GM12878 (cell line): ENCODE results near the gene TNRC6C. TPM values are rescaled to one million over a fixed set of nuclear protein-coding genes. Genes with fewer than 3 reads are reported as not detected.
A peak's percentile ranks its signal among the peaks of the same experiment; 100 is the strongest.

Experiments used
- ATAC-seq: fragments of 200-7000 bp; cut with Tn5 transposase; 3 replicates; pipeline ENCODE4 v1.9.1; 2020; ENCODE audit warnings: mild to moderate bottlenecking, moderate library complexity
- BruUV-seq: library from RNA; stranded (reverse); fragments of 400-500 nt; replicated peaks from 2 replicates; lab custom pipeline; 2021; lab: Mats Ljungman, UMichigan
- CTCF ChIA-PET: fragments of 300-600 bp; sonication (Branson Sonifier 250); formaldehyde crosslinking; extraction: SDS; loops from one replicate; lab custom pipeline; 2021; ENCODE audit warnings: inconsistent platforms; lab: Yijun Ruan, JAX
- POLR2A ChIA-PET: fragments of 350-600 bp; formaldehyde crosslinking; extraction: SDS; loops from one replicate; lab custom pipeline; 2021; ENCODE audit warnings: inconsistent platforms; lab: Charles Lee
- RAD21 ChIA-PET: fragments of 300-600 bp; sonication (Branson Sonifier 250); formaldehyde crosslinking; loops from one replicate; lab custom pipeline; 2023; ENCODE audit warnings: antibody characterized with exemption; ENCODE audit not compliant: unreplicated experiment; lab: Charles Lee
- SMC1A ChIA-PET: fragments of 300-600 bp; sonication (Branson Sonifier 250); formaldehyde crosslinking; loops from one replicate; lab custom pipeline; 2023; ENCODE audit not compliant: unreplicated experiment, uncharacterized antibody; lab: Charles Lee
- DNase-seq: peaks from one replicate; pipeline ENCODE4 v3.0.0-alpha.2; 2011; ENCODE audit warnings: low read depth, low spot score
- FAIRE-seq: peaks from 3 replicates; lab custom pipeline; 2011; peaks lifted over from hg19 to GRCh38; lab: Jason Lieb, UNC
- H2AFZ ChIP-seq: 2 replicates; pipeline ENCODE4 v1.6.0; 2011; ENCODE audit warnings: low read depth, low read length, control low read depth; ENCODE audit not compliant: control insufficient read depth
- H3K27ac ChIP-seq: 2 replicates; pipeline ENCODE4 v1.5.1; 2011; ENCODE audit warnings: control low read depth; ENCODE audit not compliant: control insufficient read depth, insufficient read depth
- H3K27me3 ChIP-seq, 2 experiments: replicated peaks in 1 of 2; 2 replicates each; pipeline versions ENCODE4 v1.6.0 to v1.6.1; 2011; ENCODE audit warnings: low read length in 1 of 2; ENCODE audit not compliant: control insufficient read depth in 2 of 2, insufficient read depth in 2 of 2
- H3K36me3 ChIP-seq, 2 experiments: 2 replicates each; pipeline ENCODE4 v1.5.1; 2011; ENCODE audit warnings: low read length in 1 of 2; ENCODE audit not compliant: control insufficient read depth in 2 of 2, insufficient read depth in 2 of 2
- H3K4me1 ChIP-seq: 2 replicates; pipeline ENCODE4 v1.6.1; 2011; ENCODE audit warnings: mild to moderate bottlenecking, low read length, moderate library complexity, mixed read lengths; ENCODE audit not compliant: control insufficient read depth, insufficient read depth
- H3K4me2 ChIP-seq: 2 replicates; pipeline ENCODE4 v1.6.0; 2011; ENCODE audit warnings: control low read depth; ENCODE audit not compliant: control insufficient read depth, insufficient read depth
- H3K4me3 ChIP-seq: fragments of 200-600 bp; sonication (generic); 2 replicates; pipeline ENCODE4 v1.5.1; 2016
- H3K79me2 ChIP-seq: 2 replicates; pipeline ENCODE4 v1.6.0; 2011; ENCODE audit warnings: low read length; ENCODE audit not compliant: control insufficient read depth, insufficient read depth
- H3K9ac ChIP-seq: 2 replicates; pipeline ENCODE4 v1.8.0; 2011; ENCODE audit warnings: low read length, control low read depth, mixed read lengths; ENCODE audit not compliant: control insufficient read depth, insufficient read depth
- H3K9me3 ChIP-seq: replicated peaks from 3 replicates; pipeline ENCODE4 v1.5.1; 2011; ENCODE audit warnings: mild to moderate bottlenecking, low read length; ENCODE audit not compliant: control insufficient read depth, insufficient read depth
- H4K20me1 ChIP-seq: 2 replicates; pipeline ENCODE4 v1.6.0; 2011; ENCODE audit not compliant: control insufficient read depth, insufficient read depth
- BACH1 ChIP-seq: fragments of 450-650 bp; IDR thresholded peaks from 2 replicates; pipeline ENCODE4 v1.6.1; 2017; ENCODE audit warnings: mild to moderate bottlenecking, borderline replicate concordance
- CBX3 ChIP-seq: fragments of 200-600 bp; sonication (generic); IDR thresholded peaks from 2 replicates; pipeline ENCODE4 v1.6.1; 2016; ENCODE audit warnings: low read depth, borderline replicate concordance
- CREM ChIP-seq: IDR thresholded peaks from 2 replicates; pipeline ENCODE4 v1.6.1; 2014; ENCODE audit warnings: antibody characterized with exemption, low read depth
- KDM1A ChIP-seq: fragments of 200-600 bp; sonication (generic); IDR thresholded peaks from 2 replicates; pipeline ENCODE4 v1.6.1; 2016; ENCODE audit warnings: borderline replicate concordance
- LARP7 ChIP-seq: fragments of 450-650 bp; IDR thresholded peaks from 2 replicates; pipeline ENCODE4 v1.6.1; 2017; ENCODE audit warnings: mild to moderate bottlenecking
- MTA2 ChIP-seq: fragments of 450-650 bp; IDR thresholded peaks from 2 replicates; pipeline ENCODE4 v1.6.1; 2016; ENCODE audit warnings: low read depth, mild to moderate bottlenecking, moderate library complexity
- ZBTB33 ChIP-seq: fragments of 450-650 bp; IDR thresholded peaks from 2 replicates; pipeline ENCODE4 v1.6.1; 2017; ENCODE audit warnings: mild to moderate bottlenecking
- ZNF687 ChIP-seq: fragments of 450-650 bp; IDR thresholded peaks from 2 replicates; pipeline ENCODE4 v1.6.1; 2017; ENCODE audit warnings: mild to moderate bottlenecking, moderate library complexity
- WGBS: methylation state at CpG from one replicate; pipeline ENCODE4 v1.1.6; 2016; ENCODE audit warnings: low lambda C conversion rate; ENCODE audit not compliant: insufficient replicate concordance, insufficient coverage; ENCODE audit errors: missing lambda C conversion rate; 5-methylcytosine and 5-hydroxymethylcytosine counted together
- in situ Hi-C: fragments of 300-500 bp; cut with MboI; formaldehyde crosslinking; loops from 9 replicates; pipeline ENCODE4 v1.14.3; 2018; ENCODE audit warnings: mixed read lengths
- intact Hi-C: fragments of 100-400 bp; cut with micrococcal nuclease; formaldehyde crosslinking; loops from one replicate; pipeline ENCODE4 v1.14.2; 2022; ENCODE audit not compliant: unreplicated experiment
- polyA plus RNA-seq, 11 experiments: library from polyadenylated mRNA; depleted of rRNA in 4 of 11; unstranded in 6 of 11; stranded (reverse) in 5 of 11; fragments of >200 nt; fragmentation: Nextera tagmentation in 4 of 11; fragmentation: Illumina TruSeq in 1 of 11; extraction: Ambion mirVana in 4 of 11; extraction: Trizol in 1 of 11; gene quantifications; 1 replicate in 1 of 11; 2 replicates in 10 of 11; pipeline versions ENCODE4 v1.2.1 to v1.2.3, GENCODE V29; 2011 to 2016; ENCODE audit warnings: inconsistent platforms in 2 of 11, missing spikeins in 2 of 11, low read depth in 1 of 11
- total RNA-seq, 4 experiments: library from RNA; depleted of rRNA in 3 of 4; stranded (reverse); fragments of >200 nt in 3 of 4; fragmentation: Illumina TruSeq in 1 of 4; extraction: Trizol in 1 of 4; gene quantifications; 2 replicates each; pipeline versions ENCODE4 v1.2.1 to v1.2.3, GENCODE V29; 2013 to 2021
- TF ChIP-seq, protein P1 (sequence below): IDR thresholded peaks from 2 replicates; pipeline ENCODE4 v1.6.1; 2011; ENCODE audit warnings: borderline replicate concordance, low read depth, mild to moderate bottlenecking, moderate library complexity, mixed read lengths, low read length; ENCODE audit not compliant: insufficient read depth; ENCODE audit errors: extremely low read length

The TNRC6C gene
- total and polyA plus RNA-seq, 10 of the 15 experiments (the other 5 are each of a cell fraction or from before 2014, with no cell fraction given) = 0.40 to 6.1 (median 0.96) TPM

DNA sequence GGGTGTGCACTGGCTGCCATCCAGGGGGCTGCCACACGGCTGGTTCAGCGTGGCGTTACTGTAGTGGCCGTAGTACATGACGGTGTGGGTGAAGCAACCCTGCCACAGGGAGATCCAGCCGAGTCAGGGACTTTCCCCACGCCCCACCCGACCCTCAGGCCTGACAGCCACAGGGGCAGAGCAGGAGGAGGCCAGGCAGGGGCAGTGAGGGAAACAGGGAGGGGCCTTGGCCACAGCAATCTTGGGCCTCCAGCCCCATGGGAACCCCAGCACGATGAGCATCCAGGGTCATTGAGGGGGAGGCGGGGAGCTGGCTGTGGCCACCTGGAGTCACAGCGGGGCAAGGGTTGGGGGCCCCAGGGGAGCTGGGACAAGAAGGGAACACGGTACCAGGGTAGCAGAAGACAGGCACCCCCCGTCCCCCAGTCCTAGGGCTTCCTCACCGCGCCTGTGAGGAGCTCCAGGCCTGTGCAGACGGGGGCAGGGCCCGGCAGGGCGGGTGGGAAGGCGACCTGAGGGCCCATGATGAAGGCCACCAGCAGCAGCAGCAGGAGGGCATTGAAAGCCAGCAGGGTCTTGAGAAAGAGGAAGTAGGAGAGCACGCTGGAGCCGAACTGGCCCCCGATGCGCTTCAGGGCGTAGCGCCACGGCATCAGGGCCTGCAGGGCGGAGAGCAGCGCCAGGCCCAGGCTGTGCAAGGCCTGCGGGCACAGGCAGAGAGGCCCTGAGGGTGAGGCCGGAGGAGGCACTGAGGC, 165.8 kb downstream of the TNRC6C start (continued):
- TF ChIP-seq, protein P1, sequence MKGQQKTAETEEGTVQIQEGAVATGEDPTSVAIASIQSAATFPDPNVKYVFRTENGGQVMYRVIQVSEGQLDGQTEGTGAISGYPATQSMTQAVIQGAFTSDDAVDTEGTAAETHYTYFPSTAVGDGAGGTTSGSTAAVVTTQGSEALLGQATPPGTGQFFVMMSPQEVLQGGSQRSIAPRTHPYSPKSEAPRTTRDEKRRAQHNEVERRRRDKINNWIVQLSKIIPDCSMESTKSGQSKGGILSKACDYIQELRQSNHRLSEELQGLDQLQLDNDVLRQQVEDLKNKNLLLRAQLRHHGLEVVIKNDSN = no peak
- TF ChIP-seq ZNF687 (peak; percentile 96), BACH1 (peak; percentile 35; the same call in 1 of the 2 replicates), LARP7 (peak; percentile 72), CREM (0 out of 2 replicates have a peak, but pooled peaks have one; percentile 12)

- DNase-seq = no peak
- peak; percentile 1 for ATAC-seq
- H4K20me1 ChIP-seq = no peaks in the 10 kb centered on the region
- H3K9ac ChIP-seq = peak overlapping the region; percentile 93
- intact Hi-C loops (no loop called here), in situ Hi-C loops (no loop called here)
- H3K4me3 ChIP-seq = peak overlapping the region; percentile 94
- H3K4me2 ChIP-seq = peak overlapping the region; percentile 100
- ChIA-PET CTCF (interaction anchor here (0.6 to 12.7 kb wide), 7 partner anchors 11 to 126 kb away, joined by 3 to 100 read pairs (median 5); no protein-coding TSS in a partner anchor), POLR2A (interaction anchor here (0.6 to 8.0 kb wide), 12 partner anchors 9 to 131 kb away, joined by 3 to 85 read pairs (median 5); partner anchors contain the start of gene SYNGR2), RAD21 (interaction anchor here (0.5 to 3.9 kb wide), 14 partner anchors 9 to 105 kb away, joined by 3 to 29 read pairs (median 5); no protein-coding TSS in a partner anchor), SMC1A (interaction anchor here (1.0 to 2.4 kb wide), 9 partner anchors 10 to 127 kb away, joined by 3 to 14 read pairs (median 5); no protein-coding TSS in a partner anchor)
- H3K4me1 ChIP-seq = peaks cover 69% of the 10 kb centered on the region
- H3K9me3 ChIP-seq = no peaks in the 10 kb centered on the region
- peak overlapping the region; percentile 95 for H3K27ac ChIP-seq
- H2AFZ ChIP-seq = no peak overlapping the region
- peaks cover 89% of the 10 kb centered on the region for H3K79me2 ChIP-seq
- no TSS peak for BruUV-seq
- no peak for FAIRE-seq
- under 1% methylated on average over 12 of the region's 12 CpGs for WGBS
- no peaks in the 10 kb centered on the region for H3K27me3 ChIP-seq
- H3K36me3 ChIP-seq = peaks cover 14 to 16% of the 10 kb centered on the region in 2 experiments
- no peak for TF ChIP-seq ZBTB33
- TF ChIP-seq ZNF687 = no peak; the same call in 1 of the 2 replicates
- no peak for TF ChIP-seq CBX3
- no peak for TF ChIP-seq MTA2
- no peak for TF ChIP-seq KDM1A
Observed at GRCh38 chr17:78124836-78125137, 166.3 kb downstream of the TNRC6C start.
